Activated CD4-positive, alpha-beta T cell treated with anti-CD3 and anti-CD28 coated beads, Interleukin-2, amount 50 U/mL, for 1 hour (primary cell): ENCODE data around the gene ETV3.
"Not testable (repeated sequence)": the region's sequence is repeated elsewhere in the genome, so short reads cannot be mapped to it uniquely, and the experiment has no call there.

Experiments
- DNase-seq: peaks from one replicate; pipeline ENCODE4 v3.0.0-alpha.2; 2020

ETV3 gene

GRCh38 chr1:157111396-157112165 is 26.6 kb downstream of the ETV3 start:
- DNase-seq: no peak

GRCh38 chr1:157110686-157111085 is 27.5 kb downstream of the ETV3 start:
- DNase-seq: no peak

DNA sequence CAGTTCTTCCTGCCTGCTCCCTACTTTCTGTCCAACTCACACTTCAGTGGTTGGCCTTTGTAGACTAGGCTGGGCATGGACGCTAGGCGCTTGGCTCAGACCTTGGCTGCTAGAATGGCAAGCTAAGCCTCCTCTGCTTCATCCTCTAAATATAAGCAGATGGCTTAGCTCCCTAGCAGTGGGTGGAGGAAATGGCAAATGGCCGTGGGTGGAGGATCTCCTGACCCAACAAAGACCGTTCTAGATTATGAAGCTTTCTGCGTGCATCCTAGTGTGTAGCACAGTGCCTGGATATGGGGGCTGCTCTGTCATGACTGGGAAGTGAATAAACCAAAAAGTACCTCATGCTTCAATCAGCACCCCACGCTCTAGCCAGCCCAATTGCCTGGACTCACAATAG is 28.2 kb downstream of the ETV3 start:
- no peak for DNase-seq

- DNase-seq: no peak
Measured at GRCh38 chr1:157108448-157108847, 29.7 kb downstream of the ETV3 start.

DNA sequence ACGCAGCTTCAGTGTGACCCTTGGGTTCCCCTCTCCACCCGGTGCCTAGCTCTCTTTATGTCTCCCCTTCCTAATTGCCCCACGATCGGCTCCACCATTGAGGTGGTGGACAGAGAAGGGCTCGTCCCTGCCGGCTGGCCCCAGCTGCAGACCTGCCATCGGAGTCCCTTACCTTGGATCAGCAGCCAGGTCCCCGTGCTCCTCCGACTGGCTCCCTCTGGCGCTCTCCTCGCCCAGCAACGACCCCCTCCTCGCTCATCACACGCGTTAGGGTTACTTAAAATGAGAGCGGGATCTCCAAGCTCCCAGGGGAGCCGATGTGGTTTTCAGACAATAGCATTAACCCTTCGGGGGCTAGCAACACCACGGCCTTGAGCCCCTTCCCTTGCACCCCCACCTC is 30.5 kb downstream of the ETV3 start:
- no peak for DNase-seq

DNA sequence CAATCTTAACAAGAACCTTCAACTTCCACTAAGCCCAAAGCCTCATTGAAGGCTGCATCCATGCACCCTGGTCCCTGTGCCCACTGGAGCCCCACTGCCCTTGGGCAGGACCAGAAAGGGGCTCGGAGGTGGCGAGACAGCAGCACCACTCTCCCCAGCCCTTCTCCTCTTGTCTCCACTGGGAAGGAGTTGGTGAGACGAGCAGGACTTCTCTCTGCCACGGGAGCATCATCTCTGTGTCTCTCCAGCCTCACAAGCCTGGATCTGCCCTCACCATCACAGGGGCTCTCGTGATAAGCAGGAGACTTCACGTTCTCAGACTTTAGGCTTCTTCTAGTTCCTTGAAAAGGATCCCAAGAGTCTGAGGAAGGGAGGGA is 31.4 kb downstream of the ETV3 start:
- no peak for DNase-seq

GRCh38 chr1:157105988-157106812 is 32.0 kb downstream of the ETV3 start:
- DNase-seq: no peak

DNA sequence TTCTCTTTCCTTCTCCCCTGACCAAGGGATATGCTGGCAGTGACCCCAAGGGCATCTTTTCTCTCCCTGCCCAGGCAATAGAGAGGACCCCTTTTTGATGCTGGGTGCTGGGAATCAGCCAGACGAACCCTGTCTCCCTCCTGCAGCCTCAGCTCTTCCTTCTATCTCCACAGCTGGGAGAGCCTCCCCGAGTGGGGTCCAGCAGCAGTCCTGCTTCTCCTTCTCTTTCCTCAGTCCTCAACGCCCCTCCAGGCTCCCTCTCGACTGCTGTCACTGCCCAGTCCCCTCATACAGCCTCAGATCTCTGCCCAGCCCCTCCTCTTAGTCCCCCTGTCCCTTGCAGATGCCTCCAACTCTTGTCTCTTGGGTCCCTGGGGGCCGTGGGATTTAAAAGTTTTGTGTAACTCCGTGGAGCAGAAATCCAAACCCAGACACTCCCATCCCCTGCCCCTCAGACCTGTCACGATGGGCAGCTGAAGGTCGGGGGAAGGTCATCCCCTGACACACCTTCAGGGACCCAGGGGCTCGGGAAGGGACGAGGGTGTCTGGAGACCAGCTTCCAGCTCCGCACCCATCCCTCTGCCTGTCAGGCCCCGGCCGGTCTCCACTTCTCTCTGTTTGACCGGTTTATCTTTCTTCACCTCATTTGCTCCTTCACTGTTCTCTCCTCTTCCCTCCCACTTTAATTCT is 32.8 kb downstream of the ETV3 start:
- DNase-seq: no peak

- no peak for DNase-seq
Measured at GRCh38 chr1:157104598-157105293, 33.4 kb downstream of the ETV3 start.

- DNase-seq: no peak
Measured at GRCh38 chr1:157103268-157103667, 34.9 kb downstream of the ETV3 start.

DNA sequence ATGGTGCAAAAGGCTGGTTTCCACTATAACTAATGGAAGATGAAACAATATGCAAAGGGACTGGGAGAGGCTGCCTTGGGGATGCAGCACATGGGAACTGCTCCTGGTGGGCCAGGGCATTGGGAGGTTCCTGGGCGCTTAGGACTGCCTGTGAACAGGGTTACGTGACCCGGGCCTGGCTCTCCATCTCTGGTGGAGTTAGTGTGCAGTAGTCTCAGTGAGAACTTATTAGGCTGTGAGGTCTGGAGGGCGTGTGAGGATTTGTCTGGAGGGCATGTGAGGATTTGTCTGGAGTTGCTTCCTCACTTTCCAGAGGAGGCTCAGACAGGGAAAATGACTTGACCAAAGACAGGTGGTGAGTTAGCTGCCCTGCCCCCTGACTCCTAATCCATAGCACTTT is 37.0 kb downstream of the ETV3 start:
- DNase-seq: no peak

GRCh38 chr1:157099633-157100009 is 38.6 kb downstream of the ETV3 start, which contains the start of gene ETV3L:
Gene ETV3L, minus strand, starts transcription at chr1:157099808. Its CDS starts 285 bp downstream, at chr1:157099523.
- no peak for DNase-seq

- not testable (repeated sequence) for DNase-seq
Measured at GRCh38 chr1:157098987-157099632, 39.1 kb downstream of the ETV3 start.

DNA sequence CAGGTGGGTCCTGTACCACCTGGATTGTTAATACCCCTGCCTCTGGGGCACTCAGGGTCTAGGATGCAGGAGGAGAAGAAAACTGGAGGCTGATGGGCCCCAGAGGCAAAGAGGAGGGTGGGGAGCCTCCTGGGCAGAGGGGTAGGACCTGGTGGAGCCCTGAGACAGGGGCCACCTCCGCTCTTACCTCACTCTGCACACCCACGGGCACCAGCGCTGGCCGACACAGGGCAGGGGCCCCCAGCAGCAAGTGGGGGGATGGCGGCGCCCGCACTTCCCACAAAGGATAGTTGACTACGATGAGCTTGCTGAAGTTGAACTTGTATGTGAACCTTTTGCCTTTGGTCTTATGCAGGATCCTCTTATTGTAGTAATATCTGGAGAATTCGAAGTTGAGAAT is 39.7 kb downstream of the ETV3 start:
- no peak for DNase-seq

DNA sequence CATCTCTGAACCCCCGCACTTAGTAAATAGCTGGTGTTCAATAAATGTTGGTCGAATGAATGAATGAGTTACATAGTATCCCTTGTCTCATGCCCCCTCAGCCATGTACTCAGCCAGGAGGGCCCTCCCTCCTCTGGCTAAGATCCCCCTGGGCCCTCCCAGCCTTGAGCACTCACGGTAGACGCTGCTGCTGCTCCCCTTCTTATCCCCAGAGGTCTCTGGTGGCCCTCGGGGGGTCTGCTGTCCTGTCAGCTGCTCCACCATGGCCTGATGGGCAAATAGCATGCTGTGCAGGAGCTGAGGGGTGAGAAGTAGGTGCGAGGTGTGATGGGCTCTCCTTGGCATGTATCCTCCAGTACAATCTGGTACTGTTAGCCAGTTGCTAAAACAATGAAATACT is 40.5 kb downstream of the ETV3 start:
- no peak for DNase-seq

DNA sequence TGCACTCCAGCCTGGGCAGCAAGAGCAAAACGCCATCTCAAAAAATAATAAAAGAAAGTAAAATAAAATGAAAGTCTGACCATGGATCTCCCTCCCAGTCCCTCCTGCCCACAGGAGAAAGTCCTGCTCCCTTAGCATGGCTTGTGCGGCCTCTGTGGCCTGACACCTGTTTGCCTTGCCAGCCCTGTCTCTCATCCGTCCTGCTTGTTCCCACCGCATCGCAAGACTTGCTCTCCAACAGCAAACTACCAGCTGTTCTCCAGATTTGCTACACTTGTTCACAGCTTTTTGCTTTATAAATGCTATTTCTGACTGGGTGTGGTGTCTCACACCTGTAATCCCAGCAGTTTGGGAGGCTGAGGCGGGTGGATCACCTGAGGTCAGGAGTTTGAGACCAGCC is 41.3 kb downstream of the ETV3 start:
- DNase-seq: no peak

DNA sequence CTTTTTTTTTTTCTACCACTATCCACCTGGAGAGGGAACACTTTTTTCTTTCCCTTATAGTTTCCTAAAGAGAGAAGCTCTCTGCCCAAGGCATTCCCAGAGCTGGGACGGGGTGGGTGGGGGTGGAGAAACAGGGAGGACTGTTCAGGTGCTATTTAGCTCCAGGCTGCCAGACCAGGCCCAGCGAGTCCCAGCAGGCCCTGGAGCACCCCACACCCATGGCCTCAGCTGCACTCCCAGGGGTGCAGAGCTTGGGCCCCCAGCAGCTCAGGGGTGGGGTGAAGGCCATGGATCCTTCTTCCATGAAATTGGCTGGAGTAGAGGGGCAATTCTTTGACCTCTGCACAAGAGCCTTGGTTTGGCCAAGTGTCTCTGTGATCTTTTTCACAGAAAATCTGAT is 42.6 kb downstream of the ETV3 start:
- DNase-seq: no peak

GRCh38 chr1:157095091-157095490 is 43.1 kb downstream of the ETV3 start:
- DNase-seq: no peak

- DNase-seq: no peak
Measured at GRCh38 chr1:157092831-157093230, 45.4 kb downstream of the ETV3 start.

GRCh38 chr1:157091668-157092273 is 46.4 kb downstream of the ETV3 start:
- no peak for DNase-seq

DNA sequence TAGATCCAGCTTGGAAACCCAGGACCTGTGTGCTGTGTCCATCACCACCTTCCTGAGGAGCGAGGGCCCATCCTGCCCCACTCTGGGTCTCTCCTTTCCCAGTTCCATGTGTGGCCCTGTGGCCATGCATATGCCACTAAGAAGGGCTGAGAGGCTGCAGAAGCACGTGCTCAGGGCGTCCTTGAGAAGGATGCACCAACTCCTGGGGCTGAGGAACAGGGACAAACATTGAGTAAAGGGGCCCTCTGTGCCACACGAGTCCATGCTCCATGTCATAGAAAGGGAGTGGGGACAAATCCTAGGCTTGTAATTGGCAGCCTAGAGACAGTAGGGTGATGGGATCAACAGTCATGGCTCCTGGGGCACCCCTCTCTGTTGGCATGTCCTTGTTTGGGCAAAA is 47.0 kb downstream of the ETV3 start:
- DNase-seq: no peak

- DNase-seq: no peak
Measured at GRCh38 chr1:157090771-157091170, 47.4 kb downstream of the ETV3 start.
